Suprapubic skin (tissue), 3 donors: ENCODE measurements around the gene CELSR3.

Experiments used
- CTCF ChIP-seq, 2 donors: fragments of 200-600 bp in 1 of 2; fragments of 450-650 bp in 1 of 2; sonication (generic) in 1 of 2; IDR thresholded peaks; one replicate each; pipeline ENCODE4 v1.5.1; 2016 to 2019; ENCODE audit warnings: antibody characterized with exemption in 2 of 2, mild to moderate bottlenecking in 1 of 2, moderate library complexity in 1 of 2
- POLR2AphosphoS5 ChIP-seq, 3 donors: sonication (generic); formaldehyde crosslinking; IDR thresholded peaks; one replicate each; pipeline ENCODE4 v1.6.1; 2017; ENCODE audit warnings: antibody characterized with exemption in 3 of 3

GRCh38 chr3:48692551-48692950 lies 29.9 kb upstream of the CELSR3 start:
- TF ChIP-seq CTCF (IDR thresholded peaks at IDR 0.05) (no peak), POLR2AphosphoS5 (IDR thresholded peaks at IDR 0.05) (no peak)
